ENCODE measurements around the gene FAM168B.

GRCh38 chr2:131050896-131051295 lies 42.4 kb downstream of the FAM168B start:
- TF ChIP-seq CTCF (conservative IDR thresholded peaks at IDR 0.05) (no peak), EZH2 (IDR thresholded peaks at IDR 0.05; ENCODE audit: low read depth) (no peak)
